HEK293T (cell line): Measurements from ENCODE around the gene FGF14.

ENCODE experiments used
- ARNT ChIP-seq: fragments of 450-650 bp; IDR thresholded peaks from 2 replicates; pipeline ENCODE4 v1.6.1; 2017; ENCODE audit warnings: mild to moderate bottlenecking
- FOXM1 ChIP-seq: fragments of 450-650 bp; IDR thresholded peaks from 2 replicates; pipeline ENCODE4 v1.6.1; 2017; ENCODE audit warnings: mild to moderate bottlenecking, borderline replicate concordance
- L3MBTL2 ChIP-seq: fragments of 450-650 bp; conservative IDR thresholded peaks from 2 replicates; pipeline ENCODE4 v1.6.1; 2016; ENCODE audit warnings: mild to moderate bottlenecking
- TARDBP ChIP-seq: fragments of 450-650 bp; IDR thresholded peaks from 2 replicates; pipeline ENCODE4 v1.6.1; 2016

DNA sequence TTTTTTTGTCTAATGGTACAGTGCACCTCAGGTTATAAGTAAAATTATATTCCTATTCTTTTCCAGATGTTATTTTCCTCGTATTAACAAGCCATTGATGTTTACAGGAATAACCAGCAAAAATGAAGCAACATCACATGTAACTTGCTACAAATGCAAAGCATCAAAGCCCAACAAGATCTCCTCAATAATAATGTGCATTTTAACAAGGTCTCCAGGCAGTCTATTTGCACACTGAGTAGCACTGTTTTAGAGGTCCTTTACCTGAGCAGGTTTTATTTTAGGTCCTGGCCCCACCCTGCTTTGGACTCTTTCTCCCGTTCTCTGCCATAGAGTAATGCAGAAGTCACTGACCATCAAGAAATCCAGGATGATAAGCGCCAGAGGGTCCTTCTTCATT lies 298.4 kb downstream of the FGF14 start:
- TF ChIP-seq TARDBP (no peak), FOXM1 (no peak), L3MBTL2 (no peak), ARNT (no peak)
